ENCODE results near the gene OBSL1. TPM values are rescaled to one million over a fixed set of nuclear protein-coding genes. Genes with fewer than 3 reads are reported as not detected.

Gene OBSL1
- total RNA-seq, 6 donors from 2014 or later, result 38.2 to 303 (median 67.4) TPM

DNA sequence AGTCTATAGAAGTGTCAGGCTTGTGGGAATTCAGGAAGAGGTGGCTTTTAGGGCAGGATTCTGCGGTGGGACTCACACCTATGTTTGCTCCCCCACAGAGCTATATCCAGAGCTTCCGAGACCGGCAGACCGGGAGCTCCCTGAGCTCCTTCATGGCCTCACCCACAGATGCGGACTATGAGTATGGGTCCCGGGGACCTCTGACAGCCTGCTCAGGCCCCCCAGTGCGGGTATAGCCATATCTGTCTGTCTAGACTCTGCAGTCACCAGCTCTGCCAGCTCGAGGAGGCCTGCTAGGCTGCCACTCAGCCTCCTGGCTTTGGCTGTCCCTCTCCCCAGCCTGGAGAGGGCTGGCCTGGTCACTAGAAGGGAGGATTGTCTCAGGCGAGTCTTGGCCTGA is 21.7 kb downstream of the OBSL1 start:
- Histone ChIP-seq H3K36me3 (no peaks in the 10 kb centered on the region), H3K4me1 (peaks cover 19 to 24% (median 21%) of the 10 kb centered on the region in 4 donors), H3K9me3 (no peaks in the 10 kb centered on the region), H3K27me3 (peaks cover 0 to 15% (median 7%) of the 10 kb centered on the region in 4 donors), H3K4me3 (no peak overlapping the region), H3K27ac (no peak overlapping the region)
- WGBS, 2 donors, result 91 to 100% methylated on average over 2 to 9 of the region's 9 CpGs
- no peak for DNase-seq
- no peak for ATAC-seq (ENCODE audit: low FRiP score in 2 of 2)
- TF ChIP-seq POLR2A (IDR thresholded peaks at IDR 0.05) (no peak), POLR2AphosphoS5 (IDR thresholded peaks at IDR 0.05) (no peak), EP300 (IDR thresholded peaks at IDR 0.05) (no peak)
- TF ChIP-seq, protein P1, sequence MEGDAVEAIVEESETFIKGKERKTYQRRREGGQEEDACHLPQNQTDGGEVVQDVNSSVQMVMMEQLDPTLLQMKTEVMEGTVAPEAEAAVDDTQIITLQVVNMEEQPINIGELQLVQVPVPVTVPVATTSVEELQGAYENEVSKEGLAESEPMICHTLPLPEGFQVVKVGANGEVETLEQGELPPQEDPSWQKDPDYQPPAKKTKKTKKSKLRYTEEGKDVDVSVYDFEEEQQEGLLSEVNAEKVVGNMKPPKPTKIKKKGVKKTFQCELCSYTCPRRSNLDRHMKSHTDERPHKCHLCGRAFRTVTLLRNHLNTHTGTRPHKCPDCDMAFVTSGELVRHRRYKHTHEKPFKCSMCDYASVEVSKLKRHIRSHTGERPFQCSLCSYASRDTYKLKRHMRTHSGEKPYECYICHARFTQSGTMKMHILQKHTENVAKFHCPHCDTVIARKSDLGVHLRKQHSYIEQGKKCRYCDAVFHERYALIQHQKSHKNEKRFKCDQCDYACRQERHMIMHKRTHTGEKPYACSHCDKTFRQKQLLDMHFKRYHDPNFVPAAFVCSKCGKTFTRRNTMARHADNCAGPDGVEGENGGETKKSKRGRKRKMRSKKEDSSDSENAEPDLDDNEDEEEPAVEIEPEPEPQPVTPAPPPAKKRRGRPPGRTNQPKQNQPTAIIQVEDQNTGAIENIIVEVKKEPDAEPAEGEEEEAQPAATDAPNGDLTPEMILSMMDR (IDR thresholded peaks at IDR 0.05), result no peak

DNA sequence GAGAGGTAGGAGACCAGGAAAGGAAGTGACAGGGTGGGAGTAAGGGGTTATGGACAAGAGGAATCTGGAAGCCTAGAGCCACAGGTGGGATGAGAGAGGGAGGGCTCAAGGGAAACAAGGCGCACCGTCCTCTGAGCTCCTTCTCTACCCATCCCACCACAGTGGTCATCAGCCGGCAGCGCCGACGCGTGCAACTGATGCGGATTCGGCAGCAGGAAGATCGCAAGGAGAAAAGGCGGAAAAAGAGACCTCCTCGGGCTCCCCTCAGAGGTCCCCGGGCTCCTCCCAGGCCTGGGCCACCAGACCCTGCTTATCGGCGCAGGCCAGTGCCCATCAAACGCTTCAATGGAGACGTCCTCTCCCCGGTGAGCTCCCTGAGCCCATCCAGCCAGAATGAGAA is 22.3 kb downstream of the OBSL1 start:
- no peak for TF ChIP-seq POLR2AphosphoS5 (IDR thresholded peaks at IDR 0.05)
- Histone ChIP-seq H3K9me3 (no peaks in the 10 kb centered on the region), H3K36me3 (no peaks in the 10 kb centered on the region), H3K4me1 (peaks cover 26 to 30% (median 27%) of the 10 kb centered on the region in 4 donors), H3K4me3 (no peak overlapping the region), H3K27me3 (peaks cover 0 to 15% (median 7%) of the 10 kb centered on the region in 4 donors), H3K27ac (no peak overlapping the region)
- peak in 1 of 2 donors; percentile 79 for DNase-seq
- 89 to 94% methylated on average over 12 to 18 of the region's 18 CpGs for WGBS, 2 donors
- ATAC-seq (ENCODE audit: low FRiP score in 2 of 2), result no peak

GRCh38 chr2:219547621-219548020 is 23.7 kb downstream of the OBSL1 start:
- Histone ChIP-seq H3K4me1 (peaks cover 23 to 31% (median 26%) of the 10 kb centered on the region in 4 donors), H3K9me3 (no peaks in the 10 kb centered on the region), H3K36me3 (no peaks in the 10 kb centered on the region), H3K4me3 (no peak overlapping the region), H3K27ac (no peak overlapping the region), H3K27me3 (peaks cover 0 to 12% (median 5%) of the 10 kb centered on the region in 4 donors)
- DNase-seq (peak in 1 of 2 donors; percentile 84), ATAC-seq (ENCODE audit: low FRiP score in 2 of 2) (no peak)
- TF ChIP-seq, protein P1 (IDR thresholded peaks at IDR 0.05), result no peak
- TF ChIP-seq POLR2A (IDR thresholded peaks at IDR 0.05), result no peak
- no peak for TF ChIP-seq POLR2AphosphoS5 (IDR thresholded peaks at IDR 0.05)
- TF ChIP-seq EP300 (IDR thresholded peaks at IDR 0.05), result no peak
- WGBS, 2 donors, result 93% methylated on average over 17 to 22 of the region's 26 CpGs

DNA sequence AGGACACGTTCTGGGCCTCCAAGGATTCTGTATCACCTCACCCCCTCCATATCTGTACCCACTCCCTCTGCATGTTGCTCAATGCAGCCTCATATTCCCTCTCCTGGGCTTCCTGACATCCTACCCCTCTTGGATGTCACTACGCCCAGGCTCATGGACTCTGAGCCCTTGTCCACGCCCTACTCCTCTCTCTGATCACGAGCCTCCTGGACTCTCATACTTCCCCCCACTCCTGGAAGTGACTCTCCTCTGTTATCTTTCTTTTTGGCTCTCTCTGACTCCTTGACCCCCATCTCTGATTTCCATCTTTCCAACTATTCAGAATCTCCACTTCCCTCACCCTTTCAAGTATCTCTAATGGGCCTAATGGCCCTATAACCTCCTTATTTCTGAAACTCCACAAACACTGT is 25.4 kb downstream of the OBSL1 start:
- Histone ChIP-seq H3K4me1 (peaks cover 24 to 32% (median 26%) of the 10 kb centered on the region in 4 donors), H3K4me3 (no peak overlapping the region), H3K27me3 (no peaks in the 10 kb centered on the region), H3K36me3 (peaks cover 0 to 3% (median 0%) of the 10 kb centered on the region in 4 donors), H3K27ac (no peak overlapping the region), H3K9me3 (no peaks in the 10 kb centered on the region)
- ATAC-seq (ENCODE audit: low FRiP score in 2 of 2), result no peak
- DNase-seq, result no peak
- 58 to 69% methylated on average over 4 of the region's 4 CpGs for WGBS, 2 donors
- TF ChIP-seq EP300 (IDR thresholded peaks at IDR 0.05) (no peak), POLR2A (IDR thresholded peaks at IDR 0.05) (no peak), POLR2AphosphoS5 (IDR thresholded peaks at IDR 0.05) (no peak)
- TF ChIP-seq, protein P1 (IDR thresholded peaks at IDR 0.05), result no peak

- DNase-seq (no peak), ATAC-seq (ENCODE audit: low FRiP score in 2 of 2) (no peak)
- Histone ChIP-seq H3K36me3 (peaks cover 0 to 8% (median 1%) of the 10 kb centered on the region in 4 donors), H3K27ac (no peak overlapping the region), H3K9me3 (no peaks in the 10 kb centered on the region), H3K4me1 (peaks cover 24 to 32% (median 26%) of the 10 kb centered on the region in 4 donors), H3K27me3 (no peaks in the 10 kb centered on the region), H3K4me3 (no peak overlapping the region)
- WGBS, 2 donors, result 78 to 86% methylated on average over 3 of the region's 3 CpGs
- TF ChIP-seq POLR2AphosphoS5 (IDR thresholded peaks at IDR 0.05) (no peak), EP300 (IDR thresholded peaks at IDR 0.05) (no peak), POLR2A (IDR thresholded peaks at IDR 0.05) (no peak)
- TF ChIP-seq, protein P1 (IDR thresholded peaks at IDR 0.05), result no peak
Measured at GRCh38 chr2:219545295-219545942, 25.9 kb downstream of the OBSL1 start.

All from upper lobe of left lung (tissue), 6 donors.